ENCODE data around the gene CEBPE. TPM values are rescaled to one million over a fixed set of nuclear protein-coding genes. Genes with fewer than 3 reads are reported as not detected.

The CEBPE gene
- total RNA-seq, 3 donors from 2014 or later, result 0.32 TPM; not detected in 2

GRCh38 chr14:23076785-23077408 is 42.2 kb downstream of the CEBPE start:
- H3K36me3 ChIP-seq, result no peaks in the 10 kb centered on the region
- peaks cover 3 to 7% of the 10 kb centered on the region in 2 donors for H3K4me1 ChIP-seq

GRCh38 chr14:23074906-23075305 is 44.1 kb downstream of the CEBPE start:
- no peaks in the 10 kb centered on the region for H3K36me3 ChIP-seq
- no peak for DNase-seq (ENCODE audit: low spot score in 2 of 2)
- peaks cover 7 to 13% of the 10 kb centered on the region in 2 donors for H3K4me1 ChIP-seq
- intact Hi-C loops (cut with DNase I; ENCODE audit: low total_unique reads), result no loop called here
- H3K27ac ChIP-seq, result no peak overlapping the region
- H3K9me3 ChIP-seq, result no peaks in the 10 kb centered on the region
- no peaks in the 10 kb centered on the region for H3K27me3 ChIP-seq
- TF ChIP-seq POLR2AphosphoS5 (IDR thresholded peaks at IDR 0.05) (no peak), CTCF (IDR thresholded peaks at IDR 0.05) (no peak), POLR2A (IDR thresholded peaks at IDR 0.05) (no peak)
- H3K4me3 ChIP-seq, result no peak overlapping the region

More at GRCh38 chr14:23076785-23077408, 42.2 kb downstream of the CEBPE start:
- no peaks in the 10 kb centered on the region for H3K9me3 ChIP-seq
- H3K27ac ChIP-seq, result peak overlapping the region in 1 of 2 donors; percentile 50
- H3K27me3 ChIP-seq, result no peaks in the 10 kb centered on the region
- H3K4me3 ChIP-seq, result no peak overlapping the region
- TF ChIP-seq CTCF (IDR thresholded peaks at IDR 0.05), result peak in 1 of 3 donors; percentile 58
- TF ChIP-seq POLR2A (IDR thresholded peaks at IDR 0.05), result no peak
- no peak for TF ChIP-seq POLR2AphosphoS5 (IDR thresholded peaks at IDR 0.05)
- DNase-seq (ENCODE audit: low spot score in 2 of 2), result no peak
- intact Hi-C loops (cut with DNase I; ENCODE audit: low total_unique reads), result no loop called here

GRCh38 chr14:23071921-23072539 is 47.0 kb downstream of the CEBPE start:
- Histone ChIP-seq H3K9me3 (no peaks in the 10 kb centered on the region), H3K4me1 (peaks cover 7 to 13% of the 10 kb centered on the region in 2 donors), H3K27me3 (no peaks in the 10 kb centered on the region), H3K36me3 (no peaks in the 10 kb centered on the region), H3K4me3 (peak overlapping the region; percentile 56 to 77 (median 57)), H3K27ac (peak overlapping the region; percentile 84 to 93)
- TF ChIP-seq POLR2AphosphoS5 (IDR thresholded peaks at IDR 0.05) (no peak), POLR2A (IDR thresholded peaks at IDR 0.05) (no peak), CTCF (IDR thresholded peaks at IDR 0.05) (no peak)
- DNase-seq (ENCODE audit: low spot score in 2 of 2), result no peak
- intact Hi-C loops (cut with DNase I; ENCODE audit: low total_unique reads), result no loop called here

- Histone ChIP-seq H3K4me3 (peak overlapping the region; percentile 56 to 77 (median 57)), H3K27me3 (no peaks in the 10 kb centered on the region), H3K4me1 (peaks cover 7 to 13% of the 10 kb centered on the region in 2 donors), H3K27ac (peak overlapping the region; percentile 84 to 93), H3K9me3 (no peaks in the 10 kb centered on the region), H3K36me3 (no peaks in the 10 kb centered on the region)
- DNase-seq (ENCODE audit: low spot score in 2 of 2), result peak; percentile 81
- intact Hi-C loops (cut with DNase I; ENCODE audit: low total_unique reads), result no loop called here
- TF ChIP-seq CTCF (IDR thresholded peaks at IDR 0.05), result no peak
- TF ChIP-seq POLR2AphosphoS5 (IDR thresholded peaks at IDR 0.05), result peak in 2 of 3 donors; percentile 59 to 73
- no peak for TF ChIP-seq POLR2A (IDR thresholded peaks at IDR 0.05)
These were observed 47.7 kb downstream of the CEBPE start for GRCh38 chr14:23071244-23071920.

Measured in breast epithelium (tissue), 4 donors.